Measurements from ENCODE around the gene LPAR2.

Gene LPAR2

GRCh38 chr19:19644054-19644388 is 16.0 kb upstream of the LPAR2 start:
- H3K4me3 Mint-ChIP-seq, result peak overlapping the region; percentile 99
- peak overlapping the region; percentile 96 for H3K27ac Mint-ChIP-seq
- ATAC-seq (no peak), DNase-seq (no peak)
- peaks cover 12% of the 10 kb centered on the region for H3K36me3 Mint-ChIP-seq (ENCODE audit: low read depth)
- H3K27me3 Mint-ChIP-seq, result no peaks in the 10 kb centered on the region
- H3K4me1 Mint-ChIP-seq, result peaks cover 14% of the 10 kb centered on the region
- no peaks in the 10 kb centered on the region for H3K9me3 Mint-ChIP-seq

- ATAC-seq, result peak; percentile 77
- H3K36me3 Mint-ChIP-seq (ENCODE audit: low read depth), result peaks cover 13% of the 10 kb centered on the region
- no peaks in the 10 kb centered on the region for H3K27me3 Mint-ChIP-seq
- no peaks in the 10 kb centered on the region for H3K9me3 Mint-ChIP-seq
- peak within 1 kb of the TSS; percentile 99 for H3K4me3 Mint-ChIP-seq
- peaks cover 14% of the 10 kb centered on the region for H3K4me1 Mint-ChIP-seq
- H3K27ac Mint-ChIP-seq, result peak within 1 kb of the TSS; percentile 96
- DNase-seq, result peak; percentile 91
Measured at GRCh38 chr19:19643158-19644053, 15.4 kb upstream of the LPAR2 start, which contains the start of gene GMIP. Gene GMIP (minus strand): TSS chr19:19643657. CDS start chr19:19643529, 128 bp downstream.

DNA sequence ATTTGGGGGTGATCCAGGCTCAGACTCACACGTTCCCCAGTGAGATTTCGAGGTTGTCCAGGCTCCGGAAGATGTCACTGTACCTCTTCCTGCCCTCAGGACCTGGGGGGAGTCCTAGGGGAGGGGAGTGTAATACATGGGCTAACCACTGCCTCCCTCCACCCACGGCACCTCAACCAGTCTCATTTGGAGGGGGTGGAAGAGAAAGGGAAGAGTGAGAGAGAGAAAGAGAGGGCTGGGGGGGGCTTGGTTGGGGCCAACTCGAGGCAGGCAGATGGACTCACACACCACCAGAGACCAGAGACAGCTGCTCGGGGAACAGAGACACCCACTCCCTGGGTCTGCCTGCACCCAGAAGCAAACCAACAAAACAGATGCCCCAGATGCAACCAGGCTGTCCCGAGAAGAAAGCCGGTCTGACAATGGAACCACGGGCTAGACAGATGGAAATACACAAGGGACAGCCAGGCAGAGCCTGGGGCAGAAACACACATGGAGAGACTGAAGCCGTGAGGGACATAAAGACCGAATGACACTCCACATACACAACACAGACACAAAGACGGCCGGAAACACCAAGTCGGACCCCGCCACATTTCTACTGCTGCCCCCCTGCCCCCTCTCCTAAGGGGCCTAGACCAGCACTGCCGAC is 14.6 kb upstream of the LPAR2 start:
- peak overlapping the region; percentile 96 for H3K27ac Mint-ChIP-seq
- no peaks in the 10 kb centered on the region for H3K27me3 Mint-ChIP-seq
- H3K9me3 Mint-ChIP-seq, result no peaks in the 10 kb centered on the region
- peak overlapping the region; percentile 99 for H3K4me3 Mint-ChIP-seq
- H3K4me1 Mint-ChIP-seq, result peaks cover 14% of the 10 kb centered on the region
- peaks cover 12% of the 10 kb centered on the region for H3K36me3 Mint-ChIP-seq (ENCODE audit: low read depth)
- DNase-seq (peak; percentile 55), ATAC-seq (peak; percentile 72)

DNA sequence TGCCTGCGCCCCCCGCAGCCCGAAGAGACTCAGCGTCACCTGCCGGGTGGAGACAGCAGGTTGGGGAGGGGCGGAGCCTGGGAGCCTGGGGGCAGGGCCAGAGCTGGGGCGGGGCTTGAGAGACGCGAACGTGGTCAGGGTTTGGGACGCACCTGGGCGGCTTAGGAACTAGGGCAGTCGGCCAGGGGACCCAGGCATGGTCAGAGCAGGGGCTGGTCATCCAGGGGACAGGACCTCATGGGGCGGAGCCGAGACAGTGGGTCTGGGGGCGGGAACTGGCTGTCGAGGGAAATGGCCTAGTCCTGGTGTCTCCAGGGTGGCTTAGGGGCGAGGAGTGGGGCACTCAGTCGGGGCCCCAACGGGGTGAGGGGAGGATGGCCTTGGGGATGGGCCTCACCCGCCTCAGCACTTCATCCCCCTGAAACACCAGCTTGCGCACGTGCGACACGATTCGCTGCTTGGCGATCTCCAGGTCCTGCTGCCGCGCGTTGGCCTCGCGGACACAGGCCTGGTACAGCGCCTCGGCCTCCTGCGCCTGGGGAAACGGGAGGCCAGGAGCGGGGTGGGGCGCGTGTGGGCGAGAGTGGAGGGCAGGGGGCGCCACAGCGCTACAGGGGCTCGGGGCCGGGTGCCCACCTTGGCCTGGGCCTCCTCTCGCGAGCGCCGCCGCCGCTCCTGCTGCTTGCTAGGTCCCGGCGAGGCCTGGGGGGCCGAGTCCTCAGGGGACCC is 9.7 kb upstream of the LPAR2 start:
- Mint-ChIP-seq H3K36me3 (ENCODE audit: low read depth) (peaks cover 28% of the 10 kb centered on the region), H3K9me3 (no peaks in the 10 kb centered on the region), H3K4me3 (no peak overlapping the region), H3K27me3 (no peaks in the 10 kb centered on the region), H3K27ac (no peak overlapping the region), H3K4me1 (peaks cover 15% of the 10 kb centered on the region)
- no peak for ATAC-seq
- DNase-seq, result no peak

DNA sequence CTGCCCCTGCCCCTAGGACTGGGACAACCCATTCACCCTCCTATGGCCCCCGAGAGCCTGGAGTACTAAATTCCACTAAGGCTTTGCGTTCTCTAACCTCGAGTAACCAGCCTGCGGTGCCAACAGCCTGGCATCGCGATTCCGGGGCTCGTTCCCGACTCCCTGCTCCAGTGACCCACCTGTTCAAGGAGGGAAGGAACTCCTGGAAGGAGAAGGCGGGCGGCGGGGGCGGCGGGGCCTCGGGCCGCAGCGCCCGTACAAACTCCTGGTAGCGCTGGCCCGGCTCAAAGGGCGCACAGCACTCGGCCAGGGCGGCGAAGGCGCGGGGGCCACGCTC is 9.1 kb upstream of the LPAR2 start:
- Mint-ChIP-seq H3K9me3 (no peaks in the 10 kb centered on the region), H3K4me3 (no peak overlapping the region), H3K27me3 (no peaks in the 10 kb centered on the region), H3K27ac (no peak overlapping the region), H3K36me3 (ENCODE audit: low read depth) (peaks cover 28% of the 10 kb centered on the region), H3K4me1 (peaks cover 11% of the 10 kb centered on the region)
- DNase-seq (no peak), ATAC-seq (no peak)

DNA sequence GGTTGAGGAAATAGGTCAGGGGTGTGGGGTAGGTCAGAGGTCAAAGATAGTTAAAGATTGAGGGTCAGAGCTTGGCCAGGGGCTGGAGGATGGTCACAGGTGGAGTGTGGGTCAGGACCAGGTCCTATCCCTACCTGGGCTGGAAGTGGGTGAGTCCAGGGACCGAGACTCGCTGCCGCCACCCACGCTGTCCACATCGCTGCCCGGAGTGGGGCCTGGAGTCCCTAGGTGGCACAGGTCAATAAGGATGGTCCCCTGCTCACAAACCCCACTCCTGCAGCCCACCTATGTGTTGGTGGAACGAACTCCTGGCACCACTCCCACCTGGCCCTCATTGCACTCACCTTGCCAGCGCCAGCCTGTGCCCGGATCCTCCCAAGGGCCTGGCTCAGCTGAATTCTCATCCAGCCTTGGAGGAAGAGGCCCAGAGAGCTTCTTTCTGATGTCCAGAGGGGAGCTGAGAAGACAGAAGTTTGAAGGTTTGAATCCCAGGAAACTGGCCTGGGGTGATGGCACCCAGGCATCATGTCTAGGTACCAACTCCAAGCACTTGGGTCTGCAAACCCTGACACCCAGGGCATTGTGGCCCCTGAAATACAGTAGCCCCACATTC is 8.7 kb upstream of the LPAR2 start:
- Mint-ChIP-seq H3K27ac (no peak overlapping the region), H3K4me1 (peaks cover 6% of the 10 kb centered on the region), H3K9me3 (no peaks in the 10 kb centered on the region), H3K27me3 (no peaks in the 10 kb centered on the region), H3K36me3 (ENCODE audit: low read depth) (peaks cover 28% of the 10 kb centered on the region), H3K4me3 (no peak overlapping the region)
- DNase-seq, result no peak
- ATAC-seq, result no peak

GRCh38 chr19:19635313-19635702 is 7.3 kb upstream of the LPAR2 start:
- H3K27ac Mint-ChIP-seq, result peak overlapping the region; percentile 64
- DNase-seq, result no peak
- H3K9me3 Mint-ChIP-seq, result no peaks in the 10 kb centered on the region
- peaks cover 6% of the 10 kb centered on the region for H3K4me1 Mint-ChIP-seq
- peaks cover 29% of the 10 kb centered on the region for H3K36me3 Mint-ChIP-seq (ENCODE audit: low read depth)
- no peaks in the 10 kb centered on the region for H3K27me3 Mint-ChIP-seq
- H3K4me3 Mint-ChIP-seq, result no peak overlapping the region
- no peak for ATAC-seq

GRCh38 chr19:19634516-19635312 is 6.7 kb upstream of the LPAR2 start:
- no peaks in the 10 kb centered on the region for H3K27me3 Mint-ChIP-seq
- no peaks in the 10 kb centered on the region for H3K9me3 Mint-ChIP-seq
- DNase-seq (no peak), ATAC-seq (no peak)
- peak overlapping the region; percentile 64 for H3K27ac Mint-ChIP-seq
- peaks cover 27% of the 10 kb centered on the region for H3K36me3 Mint-ChIP-seq (ENCODE audit: low read depth)
- no peak overlapping the region for H3K4me3 Mint-ChIP-seq
- H3K4me1 Mint-ChIP-seq, result peaks cover 6% of the 10 kb centered on the region

DNA sequence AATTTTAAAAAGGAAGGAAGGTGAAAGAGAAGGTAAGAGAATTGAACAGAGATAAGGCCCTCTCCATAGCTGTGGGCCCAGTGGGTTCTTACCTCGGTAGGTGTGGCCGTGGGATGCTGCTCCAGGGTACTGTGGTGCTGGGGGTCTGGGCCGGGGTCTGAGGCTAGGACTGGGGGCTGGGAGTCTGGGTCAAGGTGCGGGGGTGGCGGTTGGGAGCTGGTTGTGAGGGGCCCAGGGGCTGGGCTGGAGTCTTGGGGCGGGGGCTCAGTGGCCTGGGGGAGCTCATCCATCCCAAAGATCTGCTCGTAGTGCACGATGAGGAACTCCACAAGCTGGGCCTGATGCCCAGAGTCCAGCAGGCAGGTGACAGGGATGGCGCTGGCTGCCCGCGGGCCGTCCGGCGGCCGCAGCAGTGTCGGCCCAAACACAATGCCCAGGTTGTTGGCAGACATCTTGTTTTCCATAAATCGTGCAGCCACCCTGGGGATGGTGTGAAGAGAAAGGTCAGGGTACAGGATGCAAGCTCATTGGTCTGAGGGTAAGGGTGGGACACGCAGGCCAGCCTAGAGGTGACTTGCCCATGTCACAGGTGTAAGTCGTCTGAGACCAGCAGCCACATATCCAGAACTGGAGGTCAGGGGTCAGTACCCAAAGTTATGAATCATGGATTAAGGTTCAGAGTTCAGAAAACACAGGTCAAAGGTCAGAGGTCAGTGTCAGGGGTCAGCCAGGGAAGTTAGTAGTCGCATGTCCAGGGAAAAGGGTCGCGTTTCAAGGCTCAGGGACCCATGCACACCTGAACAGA is 5.9 kb upstream of the LPAR2 start:
- Mint-ChIP-seq H3K27me3 (no peaks in the 10 kb centered on the region), H3K27ac (no peak overlapping the region), H3K4me3 (no peak overlapping the region), H3K9me3 (no peaks in the 10 kb centered on the region), H3K36me3 (ENCODE audit: low read depth) (peaks cover 27% of the 10 kb centered on the region), H3K4me1 (peaks cover 7% of the 10 kb centered on the region)
- no peak for ATAC-seq
- no peak for DNase-seq

DNA sequence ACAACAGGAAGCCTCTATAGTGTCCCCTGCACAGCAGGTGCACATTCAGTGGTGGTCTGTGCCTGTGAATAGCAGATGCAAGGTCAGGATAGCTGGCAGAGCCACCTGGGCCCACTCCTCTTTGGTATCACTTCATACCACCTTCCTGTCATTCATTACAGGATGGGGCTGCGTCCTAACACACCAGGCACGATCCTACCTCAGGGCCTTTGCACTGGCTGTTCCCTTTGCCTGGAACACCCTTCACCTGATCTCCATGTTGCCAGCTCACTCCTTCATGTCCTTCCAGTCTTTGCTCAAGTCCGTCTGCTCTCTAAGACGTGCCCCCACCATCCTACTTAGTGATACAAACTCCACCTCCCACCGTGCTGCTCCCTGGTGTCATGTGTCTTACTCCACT is 4.6 kb upstream of the LPAR2 start:
- Mint-ChIP-seq H3K4me3 (no peak overlapping the region), H3K9me3 (no peaks in the 10 kb centered on the region), H3K36me3 (ENCODE audit: low read depth) (peaks cover 25% of the 10 kb centered on the region), H3K27ac (no peak overlapping the region), H3K4me1 (peaks cover 9% of the 10 kb centered on the region), H3K27me3 (no peaks in the 10 kb centered on the region)
- DNase-seq (no peak), ATAC-seq (no peak)

DNA sequence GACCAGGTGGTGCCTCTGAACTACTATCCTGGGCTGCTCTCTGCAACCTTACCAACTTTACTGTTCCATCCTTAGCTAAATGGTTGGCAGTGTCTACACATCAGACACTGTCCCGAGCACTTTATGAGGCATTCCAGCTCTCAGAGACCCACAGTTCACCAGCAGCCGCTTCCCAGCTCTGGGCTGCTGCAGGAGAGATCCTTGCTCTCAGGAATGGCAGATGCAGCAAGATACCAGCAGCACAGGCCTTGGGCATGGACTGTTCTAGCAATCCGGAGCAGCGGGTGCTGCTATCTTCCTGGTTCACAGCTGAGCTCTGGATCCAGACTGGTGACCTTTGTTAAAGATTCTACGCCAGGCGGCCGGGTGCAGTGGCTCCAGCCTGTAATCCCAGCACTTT is 3.3 kb upstream of the LPAR2 start:
- H3K36me3 Mint-ChIP-seq (ENCODE audit: low read depth), result peaks cover 26% of the 10 kb centered on the region
- no peaks in the 10 kb centered on the region for H3K27me3 Mint-ChIP-seq
- DNase-seq (no peak), ATAC-seq (no peak)
- no peak overlapping the region for H3K4me3 Mint-ChIP-seq
- H3K4me1 Mint-ChIP-seq, result peaks cover 22% of the 10 kb centered on the region
- H3K9me3 Mint-ChIP-seq, result no peaks in the 10 kb centered on the region
- no peak overlapping the region for H3K27ac Mint-ChIP-seq

- Mint-ChIP-seq H3K4me1 (peaks cover 28% of the 10 kb centered on the region), H3K4me3 (no peak overlapping the region), H3K9me3 (no peaks in the 10 kb centered on the region), H3K27me3 (no peaks in the 10 kb centered on the region), H3K36me3 (ENCODE audit: low read depth) (peaks cover 23% of the 10 kb centered on the region), H3K27ac (no peak overlapping the region)
- no peak for ATAC-seq
- no peak for DNase-seq
Measured at GRCh38 chr19:19630426-19630825, 2.4 kb upstream of the LPAR2 start.

DNA sequence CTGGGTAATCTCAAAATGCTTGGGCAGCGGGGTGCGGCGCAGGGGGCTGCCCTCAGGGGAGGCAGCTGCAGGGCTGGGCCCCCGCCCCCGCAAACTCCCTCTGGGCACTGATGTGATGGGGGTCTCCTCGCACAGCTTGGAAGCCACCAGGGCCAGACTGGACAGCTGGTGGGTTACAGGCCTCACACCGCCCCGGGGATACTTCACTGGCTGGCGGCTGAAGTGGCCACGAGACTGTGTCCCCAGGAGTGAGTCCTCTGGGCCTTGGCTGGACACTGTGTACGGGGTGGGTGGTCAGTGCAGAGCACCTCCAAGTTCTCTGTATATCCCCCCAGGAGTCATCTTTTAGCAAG is 2.0 kb upstream of the LPAR2 start:
- Mint-ChIP-seq H3K36me3 (ENCODE audit: low read depth) (peaks cover 23% of the 10 kb centered on the region), H3K4me3 (no peak overlapping the region), H3K27ac (no peak overlapping the region), H3K4me1 (peaks cover 28% of the 10 kb centered on the region), H3K27me3 (no peaks in the 10 kb centered on the region), H3K9me3 (no peaks in the 10 kb centered on the region)
- DNase-seq (no peak), ATAC-seq (no peak)
